HEK293 (cell line): Measurements from ENCODE around the gene SP140L.

Experiments used
- OVOL3 ChIP-seq: fragments of 450-650 bp; formaldehyde crosslinking; IDR thresholded peaks from 2 replicates; pipeline ENCODE4 v1.5.1; 2016; ENCODE audit warnings: missing biosample characterization, missing genetic modification characterization
- PRDM1 ChIP-seq: fragments of 450-650 bp; formaldehyde crosslinking; IDR thresholded peaks from 2 replicates; pipeline ENCODE4; 2016; ENCODE audit warnings: missing biosample characterization, missing genetic modification characterization
- ZBTB6 ChIP-seq: fragments of 450-650 bp; formaldehyde crosslinking; IDR thresholded peaks from 2 replicates; pipeline ENCODE4 v1.5.1; 2017; ENCODE audit warnings: missing biosample characterization, missing genetic modification characterization
- ZNF121 ChIP-seq: fragments of 450-650 bp; formaldehyde crosslinking; IDR thresholded peaks from 2 replicates; pipeline ENCODE4 v1.5.1; 2016; ENCODE audit warnings: missing biosample characterization, missing genetic modification characterization
- ZNF544 ChIP-seq: fragments of 450-650 bp; formaldehyde crosslinking; IDR thresholded peaks from 2 replicates; pipeline ENCODE4 v1.5.0; 2017; ENCODE audit warnings: missing biosample characterization, missing genetic modification characterization
- ZNF555 ChIP-seq: fragments of 450-650 bp; formaldehyde crosslinking; conservative IDR thresholded peaks from 2 replicates; pipeline ENCODE4 v1.5.1; 2017; ENCODE audit warnings: missing biosample characterization, mild to moderate bottlenecking, missing genetic modification characterization, inconsistent platforms
- ZNF560 ChIP-seq: fragments of 450-650 bp; formaldehyde crosslinking; IDR thresholded peaks from 2 replicates; pipeline ENCODE4 v1.5.1; 2017; ENCODE audit warnings: missing biosample characterization, missing genetic modification characterization, borderline replicate concordance
- ZNF830 ChIP-seq: fragments of 450-650 bp; IDR thresholded peaks from 2 replicates; pipeline ENCODE4 v1.5.0; 2018; ENCODE audit warnings: missing biosample characterization, missing genetic modification characterization, low read depth, mild to moderate bottlenecking, moderate library complexity
- TF ChIP-seq, protein P1 (sequence below): fragments of 450-650 bp; formaldehyde crosslinking; IDR thresholded peaks from 2 replicates; pipeline ENCODE4 v1.5.1; 2016; ENCODE audit warnings: missing biosample characterization, missing genetic modification characterization
- TF ChIP-seq, protein P2 (sequence below): fragments of 450-650 bp; formaldehyde crosslinking; IDR thresholded peaks from 2 replicates; pipeline ENCODE4 v1.5.1; 2016; ENCODE audit warnings: missing biosample characterization, missing genetic modification characterization
- TF ChIP-seq, protein P3 (sequence below): fragments of 450-650 bp; formaldehyde crosslinking; IDR thresholded peaks from 2 replicates; pipeline ENCODE4 v1.5.1; 2016; ENCODE audit warnings: missing biosample characterization, missing genetic modification characterization

DNA sequence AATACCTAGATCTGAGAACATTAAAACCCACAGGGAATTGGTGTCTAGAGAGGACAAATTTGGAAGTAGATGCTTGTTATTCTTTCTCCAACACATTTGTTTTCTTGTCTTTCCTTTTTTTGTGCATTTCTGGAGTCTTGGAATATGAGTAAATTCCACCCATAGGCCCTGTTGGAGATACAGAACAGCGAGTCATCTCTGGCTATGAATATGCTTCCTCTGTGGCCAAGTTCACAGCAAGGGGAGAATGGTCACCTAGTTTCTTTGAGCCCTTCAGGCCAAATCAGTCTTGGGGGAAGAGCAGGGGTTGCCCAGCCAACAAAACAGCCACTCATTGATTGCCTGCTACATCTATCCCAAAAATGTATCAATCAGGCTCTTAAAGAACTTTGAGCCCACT, 31.3 kb downstream of the SP140L start:
- TF ChIP-seq, protein P1, sequence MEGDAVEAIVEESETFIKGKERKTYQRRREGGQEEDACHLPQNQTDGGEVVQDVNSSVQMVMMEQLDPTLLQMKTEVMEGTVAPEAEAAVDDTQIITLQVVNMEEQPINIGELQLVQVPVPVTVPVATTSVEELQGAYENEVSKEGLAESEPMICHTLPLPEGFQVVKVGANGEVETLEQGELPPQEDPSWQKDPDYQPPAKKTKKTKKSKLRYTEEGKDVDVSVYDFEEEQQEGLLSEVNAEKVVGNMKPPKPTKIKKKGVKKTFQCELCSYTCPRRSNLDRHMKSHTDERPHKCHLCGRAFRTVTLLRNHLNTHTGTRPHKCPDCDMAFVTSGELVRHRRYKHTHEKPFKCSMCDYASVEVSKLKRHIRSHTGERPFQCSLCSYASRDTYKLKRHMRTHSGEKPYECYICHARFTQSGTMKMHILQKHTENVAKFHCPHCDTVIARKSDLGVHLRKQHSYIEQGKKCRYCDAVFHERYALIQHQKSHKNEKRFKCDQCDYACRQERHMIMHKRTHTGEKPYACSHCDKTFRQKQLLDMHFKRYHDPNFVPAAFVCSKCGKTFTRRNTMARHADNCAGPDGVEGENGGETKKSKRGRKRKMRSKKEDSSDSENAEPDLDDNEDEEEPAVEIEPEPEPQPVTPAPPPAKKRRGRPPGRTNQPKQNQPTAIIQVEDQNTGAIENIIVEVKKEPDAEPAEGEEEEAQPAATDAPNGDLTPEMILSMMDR (tag by site-specific recombination): no peak
- no peak for TF ChIP-seq PRDM1 (tag by site-specific recombination)
- TF ChIP-seq OVOL3: no peak
- TF ChIP-seq ZNF830 (tag by site-specific recombination): no peak
- TF ChIP-seq ZNF555: no peak
- TF ChIP-seq ZBTB6 (tag by site-specific recombination): no peak
- TF ChIP-seq ZNF121 (tag by site-specific recombination): no peak
- TF ChIP-seq ZNF544: no peak
- TF ChIP-seq, protein P2, sequence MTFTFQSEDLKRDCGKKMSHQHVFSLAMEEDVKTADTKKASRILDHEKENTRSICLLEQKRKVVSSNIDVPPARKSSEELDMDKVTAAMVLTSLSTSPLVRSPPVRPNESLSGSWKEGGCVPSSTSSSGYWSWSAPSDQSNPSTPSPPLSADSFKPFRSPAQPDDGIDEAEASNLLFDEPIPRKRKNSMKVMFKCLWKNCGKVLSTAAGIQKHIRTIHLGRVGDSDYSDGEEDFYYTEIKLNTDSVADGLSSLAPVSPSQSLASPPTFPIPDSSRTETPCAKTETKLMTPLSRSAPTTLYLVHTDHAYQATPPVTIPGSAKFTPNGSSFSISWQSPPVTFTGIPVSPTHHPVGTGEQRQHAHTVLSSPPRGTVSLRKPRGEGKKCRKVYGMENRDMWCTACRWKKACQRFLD (tag by site-specific recombination): no peak
- TF ChIP-seq ZNF560: no peak
- TF ChIP-seq, protein P3, sequence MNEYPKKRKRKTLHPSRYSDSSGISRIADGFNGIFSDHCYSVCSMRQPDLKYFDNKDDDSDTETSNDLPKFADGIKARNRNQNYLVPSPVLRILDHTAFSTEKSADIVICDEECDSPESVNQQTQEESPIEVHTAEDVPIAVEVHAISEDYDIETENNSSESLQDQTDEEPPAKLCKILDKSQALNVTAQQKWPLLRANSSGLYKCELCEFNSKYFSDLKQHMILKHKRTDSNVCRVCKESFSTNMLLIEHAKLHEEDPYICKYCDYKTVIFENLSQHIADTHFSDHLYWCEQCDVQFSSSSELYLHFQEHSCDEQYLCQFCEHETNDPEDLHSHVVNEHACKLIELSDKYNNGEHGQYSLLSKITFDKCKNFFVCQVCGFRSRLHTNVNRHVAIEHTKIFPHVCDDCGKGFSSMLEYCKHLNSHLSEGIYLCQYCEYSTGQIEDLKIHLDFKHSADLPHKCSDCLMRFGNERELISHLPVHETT (tag by site-specific recombination): no peak
